Hepatocyte (in vitro differentiated cells): ENCODE results near the gene TBC1D21. TPM values are rescaled to one million over a fixed set of nuclear protein-coding genes. Genes with fewer than 3 reads are reported as not detected.

Experiments
- DNase-seq: peaks from one replicate; pipeline ENCODE4 v3.0.0-alpha.2; 2016; ENCODE audit warnings: low spot score
- H2AFZ ChIP-seq: fragments of 200-600 bp; sonication (generic); 2 replicates; pipeline ENCODE4 v1.6.0; 2016; ENCODE audit warnings: antibody characterized with exemption, mild to moderate bottlenecking
- H3K27ac ChIP-seq: fragments of 200-600 bp; sonication (generic); 2 replicates; pipeline ENCODE4 v1.5.1; 2016; ENCODE audit warnings: mild to moderate bottlenecking
- H3K27me3 ChIP-seq: fragments of 200-600 bp; sonication (generic); 2 replicates; pipeline ENCODE4 v1.6.1; 2016
- H3K36me3 ChIP-seq: fragments of 200-600 bp; sonication (generic); replicated peaks from 2 replicates; pipeline ENCODE4 v1.5.1; 2016; ENCODE audit warnings: low read depth; ENCODE audit not compliant: insufficient read depth
- H3K4me1 ChIP-seq: fragments of 200-600 bp; sonication (generic); 2 replicates; pipeline ENCODE4 v1.5.1; 2016; ENCODE audit warnings: mild to moderate bottlenecking, moderate library complexity; ENCODE audit not compliant: insufficient read depth
- H3K4me2 ChIP-seq: fragments of 200-600 bp; sonication (generic); 2 replicates; pipeline ENCODE4 v1.6.0; 2016
- H3K4me3 ChIP-seq: fragments of 200-600 bp; sonication (generic); 2 replicates; pipeline ENCODE4 v1.5.1; 2016; ENCODE audit warnings: mild to moderate bottlenecking
- H3K79me2 ChIP-seq: fragments of 200-600 bp; sonication (generic); 2 replicates; pipeline ENCODE4 v1.6.0; 2017; ENCODE audit warnings: mild to moderate bottlenecking
- H3K9me2 ChIP-seq: fragments of 200-600 bp; sonication (generic); replicated peaks from 2 replicates; pipeline ENCODE4 v1.6.0; 2017; ENCODE audit warnings: mild to moderate bottlenecking; ENCODE audit not compliant: insufficient read depth
- H3K9me3 ChIP-seq: fragments of 200-600 bp; sonication (generic); 2 replicates; pipeline ENCODE4 v1.5.1; 2016; ENCODE audit warnings: low read depth, mild to moderate bottlenecking
- H4K20me1 ChIP-seq: fragments of 200-600 bp; sonication (generic); 2 replicates; pipeline ENCODE4 v1.6.0; 2016; ENCODE audit warnings: mild to moderate bottlenecking; ENCODE audit not compliant: insufficient read depth, poor library complexity, severe bottlenecking
- CTCF ChIP-seq: fragments of 200-600 bp; sonication (generic); IDR thresholded peaks from 2 replicates; pipeline ENCODE4 v1.5.1; 2016; ENCODE audit warnings: antibody characterized with exemption, mild to moderate bottlenecking; ENCODE audit not compliant: poor library complexity
- EZH2 ChIP-seq: fragments of 200-600 bp; sonication (generic); IDR thresholded peaks from 2 replicates; pipeline ENCODE4 v1.6.1; 2016; ENCODE audit warnings: antibody characterized with exemption, mild to moderate bottlenecking, borderline replicate concordance
- EZH2phosphoT487 ChIP-seq: fragments of 200-600 bp; sonication (generic); IDR thresholded peaks from one replicate; pipeline ENCODE4 v1.6.1; 2018; ENCODE audit warnings: antibody characterized with exemption, mild to moderate bottlenecking, low read depth, moderate library complexity; ENCODE audit not compliant: unreplicated experiment, severe bottlenecking
- WGBS: methylation state at CpG from one replicate; pipeline ENCODE4 v1.1.6; 2016; ENCODE audit warnings: low lambda C conversion rate; ENCODE audit errors: missing lambda C conversion rate; 5-methylcytosine and 5-hydroxymethylcytosine counted together
- polyA plus RNA-seq: library from polyadenylated mRNA; unstranded; fragments of >200 nt; fragmentation: Nextera tagmentation; extraction: Ambion mirVana; gene quantifications from 2 replicates; pipeline ENCODE4 v1.2.1, GENCODE V29; 2016
- total RNA-seq: library from RNA; depleted of rRNA; stranded (reverse); fragments of >200 nt; gene quantifications from 2 replicates; pipeline ENCODE4 v1.2.3, GENCODE V29; 2014

The TBC1D21 gene
- total and polyA plus RNA-seq, 2 experiments from 2014 or later = not detected

GRCh38 chr15:73862276-73862675, 11.1 kb upstream of the TBC1D21 start:
- Histone ChIP-seq H3K4me3 (no peak overlapping the region), H3K4me1 (peaks cover 2% of the 10 kb centered on the region), H3K9me3 (no peaks in the 10 kb centered on the region), H3K4me2 (no peak overlapping the region), H3K27me3 (peaks cover 12% of the 10 kb centered on the region), H3K36me3 (no peaks in the 10 kb centered on the region), H4K20me1 (no peaks in the 10 kb centered on the region), H3K79me2 (no peaks in the 10 kb centered on the region), H3K9me2 (no peaks in the 10 kb centered on the region), H3K27ac (no peak overlapping the region), H2AFZ (no peak overlapping the region)
- TF ChIP-seq EZH2phosphoT487 = no peak
- TF ChIP-seq CTCF = no peak
- no peak for TF ChIP-seq EZH2
- DNase-seq = no peak
- WGBS = 38% methylated on average over 6 of the region's 6 CpGs

- TF ChIP-seq EZH2phosphoT487 (no peak), EZH2 (no peak), CTCF (no peak)
- no peaks in the 10 kb centered on the region for H3K9me3 ChIP-seq
- H3K9me2 ChIP-seq = no peaks in the 10 kb centered on the region
- no peak overlapping the region for H3K4me3 ChIP-seq
- no peaks in the 10 kb centered on the region for H4K20me1 ChIP-seq
- peaks cover 10% of the 10 kb centered on the region for H3K27me3 ChIP-seq
- DNase-seq = no peak
- H3K4me2 ChIP-seq = no peak overlapping the region
- H3K27ac ChIP-seq = no peak overlapping the region
- no peaks in the 10 kb centered on the region for H3K79me2 ChIP-seq
- no peak overlapping the region for H2AFZ ChIP-seq
- no peaks in the 10 kb centered on the region for H3K36me3 ChIP-seq
- peaks cover 2% of the 10 kb centered on the region for H3K4me1 ChIP-seq
Measured at GRCh38 chr15:73865379-73865778, 8.0 kb upstream of the TBC1D21 start.

GRCh38 chr15:73865904-73866303, 7.5 kb upstream of the TBC1D21 start:
- DNase-seq = no peak
- TF ChIP-seq EZH2 (no peak), EZH2phosphoT487 (no peak), CTCF (no peak)
- Histone ChIP-seq H3K4me3 (no peak overlapping the region), H3K4me1 (peaks cover 2% of the 10 kb centered on the region), H2AFZ (no peak overlapping the region), H4K20me1 (no peaks in the 10 kb centered on the region), H3K9me2 (no peaks in the 10 kb centered on the region), H3K27ac (no peak overlapping the region), H3K36me3 (no peaks in the 10 kb centered on the region), H3K79me2 (no peaks in the 10 kb centered on the region), H3K4me2 (no peak overlapping the region), H3K27me3 (peaks cover 5% of the 10 kb centered on the region), H3K9me3 (no peaks in the 10 kb centered on the region)
- WGBS = 20% methylated on average over 6 of the region's 6 CpGs

GRCh38 chr15:73866481-73866880, 6.9 kb upstream of the TBC1D21 start:
- H3K4me1 ChIP-seq = peaks cover 2% of the 10 kb centered on the region
- no peaks in the 10 kb centered on the region for H3K9me2 ChIP-seq
- no peak overlapping the region for H2AFZ ChIP-seq
- TF ChIP-seq EZH2phosphoT487 (no peak), CTCF (no peak), EZH2 (no peak)
- no peak for DNase-seq
- no peak overlapping the region for H3K4me3 ChIP-seq
- peaks cover 5% of the 10 kb centered on the region for H3K27me3 ChIP-seq
- H4K20me1 ChIP-seq = no peaks in the 10 kb centered on the region
- H3K36me3 ChIP-seq = no peaks in the 10 kb centered on the region
- no peak overlapping the region for H3K27ac ChIP-seq
- no peak overlapping the region for H3K4me2 ChIP-seq
- no peaks in the 10 kb centered on the region for H3K79me2 ChIP-seq
- no peaks in the 10 kb centered on the region for H3K9me3 ChIP-seq
- WGBS = 74% methylated on average over 2 of the region's 2 CpGs
